Choroid plexus epithelial cell (primary cell): ENCODE measurements around the gene FBXL14.

ENCODE experiments used
- DNase-seq: peaks from one replicate; pipeline ENCODE4 v3.0.0-alpha.2; 2010; ENCODE audit warnings: low read depth
- H3K4me3 ChIP-seq: 2 replicates; pipeline ENCODE4 v1.5.1; 2011; ENCODE audit warnings: low read depth, mild to moderate bottlenecking, control low read depth, low read length, moderate library complexity
- TF ChIP-seq, protein P1 (sequence below): conservative IDR thresholded peaks from 2 replicates; pipeline ENCODE4 v1.5.1; 2011; ENCODE audit warnings: low read depth, mild to moderate bottlenecking, control low read depth, inconsistent platforms, low read length, moderate library complexity

Gene FBXL14

DNA sequence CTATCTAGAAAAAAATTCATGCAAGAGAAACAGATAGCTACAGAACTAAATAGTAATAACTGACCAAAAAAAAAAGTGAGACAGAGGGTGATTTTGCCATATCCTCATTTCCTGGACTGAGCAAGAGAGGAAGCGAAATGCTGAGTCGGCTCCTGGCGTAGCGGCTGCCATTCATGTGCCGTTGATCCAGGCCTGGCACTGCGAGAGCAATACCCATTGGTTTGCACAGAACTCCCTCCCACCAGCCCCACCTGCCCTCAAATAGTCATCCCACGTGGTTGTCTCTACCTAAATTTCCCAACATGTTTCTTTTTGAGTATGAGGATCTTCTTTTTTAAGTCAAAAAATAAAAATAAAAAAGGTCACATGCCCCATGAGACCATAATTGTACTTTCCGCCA is 25.2 kb upstream of the FBXL14 start:
- H3K4me3 ChIP-seq: no peak overlapping the region
- TF ChIP-seq, protein P1, sequence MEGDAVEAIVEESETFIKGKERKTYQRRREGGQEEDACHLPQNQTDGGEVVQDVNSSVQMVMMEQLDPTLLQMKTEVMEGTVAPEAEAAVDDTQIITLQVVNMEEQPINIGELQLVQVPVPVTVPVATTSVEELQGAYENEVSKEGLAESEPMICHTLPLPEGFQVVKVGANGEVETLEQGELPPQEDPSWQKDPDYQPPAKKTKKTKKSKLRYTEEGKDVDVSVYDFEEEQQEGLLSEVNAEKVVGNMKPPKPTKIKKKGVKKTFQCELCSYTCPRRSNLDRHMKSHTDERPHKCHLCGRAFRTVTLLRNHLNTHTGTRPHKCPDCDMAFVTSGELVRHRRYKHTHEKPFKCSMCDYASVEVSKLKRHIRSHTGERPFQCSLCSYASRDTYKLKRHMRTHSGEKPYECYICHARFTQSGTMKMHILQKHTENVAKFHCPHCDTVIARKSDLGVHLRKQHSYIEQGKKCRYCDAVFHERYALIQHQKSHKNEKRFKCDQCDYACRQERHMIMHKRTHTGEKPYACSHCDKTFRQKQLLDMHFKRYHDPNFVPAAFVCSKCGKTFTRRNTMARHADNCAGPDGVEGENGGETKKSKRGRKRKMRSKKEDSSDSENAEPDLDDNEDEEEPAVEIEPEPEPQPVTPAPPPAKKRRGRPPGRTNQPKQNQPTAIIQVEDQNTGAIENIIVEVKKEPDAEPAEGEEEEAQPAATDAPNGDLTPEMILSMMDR: no peak
- no peak for DNase-seq

DNA sequence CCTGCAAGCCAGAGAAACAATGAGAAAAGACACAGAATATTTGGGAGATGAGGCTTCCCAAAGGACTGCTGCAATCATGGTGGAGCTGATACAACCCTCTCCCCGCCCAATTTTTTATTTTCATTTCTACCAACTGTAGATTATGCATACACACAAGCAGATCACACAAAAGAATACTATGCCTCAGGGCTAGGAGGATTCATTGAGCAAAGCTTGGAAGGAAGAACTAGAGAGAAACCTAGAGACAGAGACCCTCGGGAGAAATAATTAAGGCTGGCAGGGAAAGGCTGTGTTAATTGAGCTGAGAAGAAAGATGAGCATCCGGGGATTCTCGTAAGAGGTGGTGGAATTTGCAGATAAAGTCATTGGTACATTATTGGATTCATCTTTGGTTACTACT is 24.8 kb upstream of the FBXL14 start:
- TF ChIP-seq, protein P1: no peak
- DNase-seq: no peak

DNA sequence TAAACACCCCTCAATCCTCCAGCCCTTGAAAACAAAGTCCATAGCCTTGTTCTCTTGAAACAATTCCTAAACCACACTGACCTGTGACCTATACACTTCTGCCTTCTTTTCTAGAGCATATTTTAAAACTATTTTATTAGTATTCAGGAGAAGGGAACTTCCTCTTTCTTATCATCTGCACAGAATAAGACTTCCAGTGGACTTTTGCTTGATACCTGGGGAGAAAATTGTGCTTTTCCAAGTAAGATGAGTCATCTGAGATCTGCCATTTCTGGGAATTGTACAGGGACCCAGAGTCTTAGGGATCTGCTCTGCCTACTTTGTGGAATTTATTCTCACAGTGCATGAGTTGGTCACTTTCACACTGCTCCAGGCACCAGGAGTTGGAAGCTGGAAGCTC is 24.1 kb upstream of the FBXL14 start:
- TF ChIP-seq, protein P1: no peak
- H3K4me3 ChIP-seq: no peak overlapping the region
- no peak for DNase-seq

More for the DNA sequence above, 24.8 kb upstream of the FBXL14 start:
- H3K4me3 ChIP-seq: no peak overlapping the region

DNA sequence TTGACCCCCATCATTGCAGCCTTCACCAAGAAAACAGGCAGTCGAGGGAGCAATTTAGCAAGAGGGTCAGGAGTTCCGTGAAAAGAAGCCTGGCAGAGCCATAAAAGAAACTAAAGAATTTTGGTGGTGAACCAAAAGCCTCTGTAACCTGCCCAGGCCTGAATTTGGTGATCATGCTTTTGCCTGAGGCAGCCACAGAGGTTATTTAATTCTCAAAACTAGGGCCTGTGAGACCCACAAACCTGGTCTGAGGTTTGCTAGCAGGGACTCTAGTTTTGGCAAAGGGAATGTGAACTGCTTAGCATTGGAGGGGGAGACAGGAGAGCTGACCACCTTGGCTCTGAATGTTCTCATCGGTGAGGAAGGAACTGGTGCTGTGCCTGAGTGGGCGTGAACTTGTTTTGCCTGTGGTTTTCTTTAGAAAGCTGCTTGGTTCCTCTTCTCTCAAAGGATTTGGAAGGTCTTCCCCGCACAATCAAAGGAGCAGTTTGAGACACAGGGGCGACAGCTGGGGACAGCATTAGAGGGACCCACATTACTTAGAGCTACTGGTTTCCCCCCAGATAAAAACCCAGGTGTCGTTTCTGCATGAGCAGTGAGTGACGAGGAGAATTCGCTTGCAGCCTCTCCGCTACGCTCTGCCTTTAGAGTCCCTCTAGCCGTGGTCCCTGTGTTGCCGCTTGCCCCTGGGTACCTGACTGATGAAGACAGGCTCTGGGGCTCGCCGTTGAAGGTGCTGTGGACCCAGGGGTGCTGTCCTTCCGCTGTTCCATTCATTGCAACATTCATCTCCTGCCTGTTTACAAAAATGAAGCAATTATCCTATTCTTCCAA is 22.1 kb upstream of the FBXL14 start:
- no peak overlapping the region for H3K4me3 ChIP-seq
- TF ChIP-seq, protein P1: no peak
- DNase-seq: no peak

DNA sequence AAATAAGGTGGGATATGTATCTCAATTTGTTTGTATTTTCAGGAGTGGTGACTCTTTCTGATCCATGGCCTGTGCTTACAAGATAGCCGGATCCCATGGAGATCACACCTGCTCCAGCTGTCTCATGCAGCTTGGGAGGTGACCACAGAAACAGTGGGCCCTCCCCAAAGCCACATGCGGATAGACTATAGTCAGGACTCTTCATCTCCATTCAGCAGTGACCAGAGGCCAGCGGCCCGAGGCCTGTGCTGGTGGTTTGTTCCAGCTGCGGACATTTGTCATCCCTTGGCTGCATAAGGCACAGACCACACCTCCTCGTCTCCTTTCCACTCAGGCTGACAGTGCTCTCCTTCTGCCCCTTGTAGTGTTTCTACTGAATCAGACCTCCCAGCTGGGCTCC is 20.0 kb upstream of the FBXL14 start:
- no peak overlapping the region for H3K4me3 ChIP-seq
- TF ChIP-seq, protein P1: no peak
- DNase-seq: no peak

DNA sequence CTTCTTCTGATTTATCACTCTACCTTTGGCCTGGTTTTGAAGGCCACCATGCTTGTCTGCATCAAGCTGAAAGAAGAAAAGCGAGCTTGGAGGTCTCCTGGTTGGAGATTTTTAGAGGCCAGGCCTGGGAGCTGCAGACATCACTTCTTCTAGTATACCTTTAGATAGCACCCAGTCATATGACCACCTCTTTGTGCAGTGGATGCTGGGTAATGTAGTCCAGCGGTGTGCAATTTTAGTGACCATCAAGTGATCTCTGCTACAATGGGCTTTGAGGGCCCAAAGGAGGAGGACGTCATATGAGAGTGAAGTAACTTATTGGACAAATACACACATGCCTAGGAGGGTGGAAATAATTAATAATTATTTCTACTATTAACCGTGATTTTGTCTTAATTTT is 19.5 kb upstream of the FBXL14 start:
- H3K4me3 ChIP-seq: no peak overlapping the region
- no peak for DNase-seq

More for the DNA sequence above, 19.5 kb upstream of the FBXL14 start:
- TF ChIP-seq, protein P1: no peak
